ENCODE results near the gene ANXA2.
A peak's percentile ranks its signal among the peaks of the same experiment; 100 is the strongest.
"Not testable (repeated sequence)": the region's sequence is repeated elsewhere in the genome, so short reads cannot be mapped to it uniquely, and the experiment has no call there.

ANXA2 gene

DNA sequence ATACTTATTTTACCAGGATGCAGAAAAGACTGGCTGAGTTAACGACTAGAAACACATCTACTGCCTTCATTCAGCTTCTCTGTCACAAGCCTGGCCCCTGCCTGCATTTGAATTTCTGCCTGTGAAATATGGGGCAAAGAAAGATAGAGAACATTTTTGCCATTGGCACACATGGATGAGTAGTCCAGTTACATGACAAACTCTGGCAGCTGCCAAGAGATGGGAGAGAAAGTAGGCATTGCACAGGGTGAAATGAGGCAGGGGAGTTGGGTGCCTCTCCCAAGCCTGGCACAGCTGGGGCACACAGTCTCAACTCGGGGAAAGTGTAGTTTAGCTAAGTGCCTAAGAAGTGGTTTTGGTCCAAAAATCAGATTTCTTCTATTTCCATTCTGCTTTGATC lies 24.0 kb downstream of the ANXA2 start:
- Mint-ChIP-seq H3K36me3 (ENCODE audit: low read depth) (peaks cover 42% of the 10 kb centered on the region), H3K27me3 (ENCODE audit: low read depth) (no peaks in the 10 kb centered on the region), H3K9me3 (no peaks in the 10 kb centered on the region), H3K27ac (no peak overlapping the region), H3K4me1 (ENCODE audit: low read depth) (peaks cover 26% of the 10 kb centered on the region), H3K4me3 (no peak overlapping the region)

GRCh38 chr15:60373327-60373726 lies 24.5 kb downstream of the ANXA2 start:
- no peaks in the 10 kb centered on the region for H3K9me3 Mint-ChIP-seq
- H3K27me3 Mint-ChIP-seq (ENCODE audit: low read depth): no peaks in the 10 kb centered on the region
- H3K4me3 Mint-ChIP-seq: no peak overlapping the region
- peaks cover 42% of the 10 kb centered on the region for H3K36me3 Mint-ChIP-seq (ENCODE audit: low read depth)
- H3K27ac Mint-ChIP-seq: no peak overlapping the region
- H3K4me1 Mint-ChIP-seq (ENCODE audit: low read depth): peaks cover 26% of the 10 kb centered on the region

DNA sequence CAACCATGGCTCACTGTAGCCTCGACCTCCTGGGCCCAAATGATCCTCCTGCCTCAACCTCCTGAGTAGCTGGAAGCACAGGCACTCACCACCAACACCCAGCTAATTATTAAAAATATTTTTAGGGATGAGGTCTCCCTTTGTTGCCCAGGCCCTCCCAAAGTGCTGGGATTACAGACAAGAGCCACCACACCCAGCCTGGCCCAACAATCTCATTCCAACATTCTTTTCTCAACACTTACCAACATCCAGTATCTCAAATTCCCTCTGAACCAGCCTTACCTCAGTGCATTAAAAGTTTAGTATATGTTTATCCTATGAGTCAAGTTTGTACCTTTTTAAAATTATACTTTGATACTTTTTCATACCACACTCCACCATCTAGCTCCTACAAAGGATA lies 25.0 kb downstream of the ANXA2 start:
- Mint-ChIP-seq H3K27ac (no peak overlapping the region), H3K4me1 (ENCODE audit: low read depth) (peaks cover 26% of the 10 kb centered on the region), H3K27me3 (ENCODE audit: low read depth) (no peaks in the 10 kb centered on the region), H3K36me3 (ENCODE audit: low read depth) (peaks cover 42% of the 10 kb centered on the region), H3K4me3 (no peak overlapping the region), H3K9me3 (no peaks in the 10 kb centered on the region)

- Mint-ChIP-seq H3K4me3 (no peak overlapping the region), H3K4me1 (ENCODE audit: low read depth) (peaks cover 26% of the 10 kb centered on the region), H3K36me3 (ENCODE audit: low read depth) (peaks cover 41% of the 10 kb centered on the region), H3K9me3 (no peaks in the 10 kb centered on the region), H3K27ac (no peak overlapping the region), H3K27me3 (ENCODE audit: low read depth) (no peaks in the 10 kb centered on the region)
These were observed 25.6 kb downstream of the ANXA2 start for GRCh38 chr15:60372227-60372626.

- Mint-ChIP-seq H3K4me3 (no peak overlapping the region), H3K4me1 (ENCODE audit: low read depth) (peaks cover 26% of the 10 kb centered on the region), H3K36me3 (ENCODE audit: low read depth) (peaks cover 38% of the 10 kb centered on the region), H3K27me3 (ENCODE audit: low read depth) (no peaks in the 10 kb centered on the region), H3K27ac (peak overlapping the region; percentile 65), H3K9me3 (no peaks in the 10 kb centered on the region)
These were observed 26.4 kb downstream of the ANXA2 start for GRCh38 chr15:60371175-60372051.

- Mint-ChIP-seq H3K9me3 (no peaks in the 10 kb centered on the region), H3K36me3 (ENCODE audit: low read depth) (peaks cover 36% of the 10 kb centered on the region), H3K4me1 (ENCODE audit: low read depth) (peaks cover 26% of the 10 kb centered on the region), H3K4me3 (no peak overlapping the region), H3K27ac (no peak overlapping the region), H3K27me3 (ENCODE audit: low read depth) (no peaks in the 10 kb centered on the region)
These were observed 27.0 kb downstream of the ANXA2 start for GRCh38 chr15:60370869-60371136.

DNA sequence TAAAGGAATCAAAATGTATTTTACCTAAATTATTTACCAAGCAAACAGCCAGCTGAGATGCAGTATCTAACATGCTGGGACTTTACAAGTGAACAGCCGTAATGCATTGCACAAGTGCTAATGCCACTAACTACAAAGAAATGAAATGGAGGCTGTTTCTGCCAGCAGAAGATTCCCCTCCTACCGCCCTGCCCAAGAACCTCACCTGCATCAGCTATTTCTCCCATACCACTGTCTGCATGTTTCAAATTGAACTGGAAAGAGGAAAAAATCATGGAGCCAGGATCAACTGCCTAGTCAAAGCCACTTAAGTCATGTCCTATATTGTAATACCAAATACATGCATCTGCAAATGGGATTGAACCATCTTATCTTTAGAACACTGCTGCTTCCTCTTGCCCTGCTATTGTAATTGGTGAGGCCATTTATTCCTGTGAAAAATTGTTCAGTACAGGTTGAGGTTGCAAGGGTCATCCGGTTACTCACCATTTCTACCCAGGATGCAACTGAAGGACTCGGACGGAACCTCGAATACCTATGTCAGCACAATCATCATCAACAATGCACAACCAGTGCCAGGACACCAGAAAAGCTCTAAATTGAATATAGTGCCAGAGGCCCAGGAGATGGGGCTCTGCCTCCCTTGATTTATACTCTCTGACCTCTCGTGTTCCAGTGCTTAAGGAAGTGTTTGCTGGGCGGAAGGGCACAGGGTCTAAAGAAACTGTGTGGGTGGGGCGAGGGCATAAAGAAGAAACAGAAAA lies 27.5 kb downstream of the ANXA2 start:
- H3K9me3 Mint-ChIP-seq: no peaks in the 10 kb centered on the region
- no peaks in the 10 kb centered on the region for H3K27me3 Mint-ChIP-seq (ENCODE audit: low read depth)
- H3K36me3 Mint-ChIP-seq (ENCODE audit: low read depth): peaks cover 35% of the 10 kb centered on the region
- no peak overlapping the region for H3K27ac Mint-ChIP-seq
- no peak overlapping the region for H3K4me3 Mint-ChIP-seq
- peaks cover 27% of the 10 kb centered on the region for H3K4me1 Mint-ChIP-seq (ENCODE audit: low read depth)

DNA sequence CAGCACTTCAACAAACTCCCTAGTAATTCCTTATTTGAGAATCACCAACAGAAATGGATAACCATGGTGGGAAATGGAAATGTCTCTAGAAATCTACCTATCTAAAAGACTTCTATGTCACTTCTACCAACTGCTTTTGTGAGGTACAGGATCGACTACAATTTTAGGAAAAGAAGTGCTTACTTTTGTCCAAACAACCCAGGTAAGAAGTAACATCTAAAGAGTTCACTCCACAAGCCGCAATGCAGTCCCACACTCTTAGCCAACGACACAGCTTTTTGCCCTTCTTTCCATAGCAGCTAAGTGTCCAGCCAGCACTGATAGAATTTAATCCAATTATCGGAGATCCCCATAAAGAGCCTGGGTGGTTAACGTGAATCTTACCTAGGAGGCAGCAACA lies 28.1 kb downstream of the ANXA2 start:
- Mint-ChIP-seq H3K27ac (no peak overlapping the region), H3K27me3 (ENCODE audit: low read depth) (no peaks in the 10 kb centered on the region), H3K36me3 (ENCODE audit: low read depth) (peaks cover 36% of the 10 kb centered on the region)

GRCh38 chr15:60364612-60364924 lies 33.2 kb downstream of the ANXA2 start:
- peaks cover 53% of the 10 kb centered on the region for H3K36me3 Mint-ChIP-seq (ENCODE audit: low read depth)
- H3K27me3 Mint-ChIP-seq (ENCODE audit: low read depth): no peaks in the 10 kb centered on the region
- H3K9me3 Mint-ChIP-seq: no peaks in the 10 kb centered on the region
- H3K27ac Mint-ChIP-seq: peak overlapping the region; percentile 9
- peaks cover 36% of the 10 kb centered on the region for H3K4me1 Mint-ChIP-seq (ENCODE audit: low read depth)
- H3K4me3 Mint-ChIP-seq: no peak overlapping the region

More for the DNA sequence above, 28.1 kb downstream of the ANXA2 start:
- Mint-ChIP-seq H3K9me3 (no peaks in the 10 kb centered on the region), H3K4me1 (ENCODE audit: low read depth) (peaks cover 28% of the 10 kb centered on the region), H3K4me3 (no peak overlapping the region)

DNA sequence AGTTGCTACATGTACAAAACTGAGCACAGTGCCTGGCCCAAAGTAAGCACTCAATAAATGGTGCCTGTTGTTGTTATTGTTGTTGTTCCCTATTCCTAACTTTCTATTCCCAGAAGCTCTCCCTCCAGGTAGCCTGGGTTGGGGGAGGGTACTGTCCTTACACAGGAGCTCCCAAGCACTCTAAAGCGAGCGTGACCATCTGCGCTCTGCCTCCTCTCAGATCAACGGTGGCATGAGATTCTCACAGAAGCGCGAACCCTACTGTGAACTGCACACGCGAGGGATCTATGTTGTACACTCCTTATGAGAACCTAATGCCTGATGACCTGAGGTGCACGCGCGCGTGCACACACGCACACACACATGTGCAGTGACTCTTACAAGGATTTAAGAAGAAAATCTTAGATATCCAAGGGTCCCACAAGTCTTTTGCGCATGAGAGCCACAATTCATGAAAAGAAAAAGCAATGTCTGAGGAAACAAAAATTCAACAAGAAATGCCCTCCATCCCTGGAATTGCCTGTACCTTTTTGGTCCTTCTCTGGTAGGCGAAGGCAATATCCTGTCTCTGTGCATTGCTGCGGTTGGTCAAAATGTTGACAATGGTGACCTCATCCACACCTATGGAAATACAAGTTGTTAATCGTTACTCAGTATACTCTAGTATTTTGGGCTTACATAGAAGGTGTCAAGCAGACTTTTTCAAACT lies 33.7 kb downstream of the ANXA2 start:
- no peaks in the 10 kb centered on the region for H3K27me3 Mint-ChIP-seq (ENCODE audit: low read depth)
- peaks cover 37% of the 10 kb centered on the region for H3K4me1 Mint-ChIP-seq (ENCODE audit: low read depth)
- peaks cover 55% of the 10 kb centered on the region for H3K36me3 Mint-ChIP-seq (ENCODE audit: low read depth)
- no peaks in the 10 kb centered on the region for H3K9me3 Mint-ChIP-seq
- no peak overlapping the region for H3K4me3 Mint-ChIP-seq
- H3K27ac Mint-ChIP-seq: peak overlapping the region; percentile 76

DNA sequence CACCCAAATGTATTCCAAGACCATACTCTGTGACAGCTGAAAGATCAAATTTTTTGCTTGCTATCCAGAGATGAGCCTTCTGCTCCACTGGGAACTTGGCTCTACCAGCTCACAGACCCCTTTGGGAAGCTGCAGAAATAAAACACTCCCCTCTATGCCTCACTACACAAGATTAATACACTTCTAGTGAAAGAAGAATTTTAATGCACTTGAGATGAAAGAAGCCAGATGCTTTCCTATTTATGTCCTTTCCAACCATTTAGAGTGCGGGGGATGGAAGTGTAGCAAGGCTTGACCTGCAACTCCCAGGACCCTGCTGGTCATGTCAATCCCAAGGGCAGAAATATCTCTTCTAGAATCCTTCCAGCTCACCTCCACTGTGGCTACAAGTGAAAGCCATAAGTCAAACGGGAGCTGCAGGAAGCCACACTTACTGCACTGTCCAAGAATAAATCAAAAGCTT lies 34.7 kb downstream of the ANXA2 start:
- H3K4me1 Mint-ChIP-seq (ENCODE audit: low read depth): peaks cover 37% of the 10 kb centered on the region
- H3K36me3 Mint-ChIP-seq (ENCODE audit: low read depth): peaks cover 62% of the 10 kb centered on the region
- H3K4me3 Mint-ChIP-seq: peak overlapping the region; percentile 43
- no peaks in the 10 kb centered on the region for H3K9me3 Mint-ChIP-seq
- peak overlapping the region; percentile 93 for H3K27ac Mint-ChIP-seq
- H3K27me3 Mint-ChIP-seq (ENCODE audit: low read depth): no peaks in the 10 kb centered on the region

DNA sequence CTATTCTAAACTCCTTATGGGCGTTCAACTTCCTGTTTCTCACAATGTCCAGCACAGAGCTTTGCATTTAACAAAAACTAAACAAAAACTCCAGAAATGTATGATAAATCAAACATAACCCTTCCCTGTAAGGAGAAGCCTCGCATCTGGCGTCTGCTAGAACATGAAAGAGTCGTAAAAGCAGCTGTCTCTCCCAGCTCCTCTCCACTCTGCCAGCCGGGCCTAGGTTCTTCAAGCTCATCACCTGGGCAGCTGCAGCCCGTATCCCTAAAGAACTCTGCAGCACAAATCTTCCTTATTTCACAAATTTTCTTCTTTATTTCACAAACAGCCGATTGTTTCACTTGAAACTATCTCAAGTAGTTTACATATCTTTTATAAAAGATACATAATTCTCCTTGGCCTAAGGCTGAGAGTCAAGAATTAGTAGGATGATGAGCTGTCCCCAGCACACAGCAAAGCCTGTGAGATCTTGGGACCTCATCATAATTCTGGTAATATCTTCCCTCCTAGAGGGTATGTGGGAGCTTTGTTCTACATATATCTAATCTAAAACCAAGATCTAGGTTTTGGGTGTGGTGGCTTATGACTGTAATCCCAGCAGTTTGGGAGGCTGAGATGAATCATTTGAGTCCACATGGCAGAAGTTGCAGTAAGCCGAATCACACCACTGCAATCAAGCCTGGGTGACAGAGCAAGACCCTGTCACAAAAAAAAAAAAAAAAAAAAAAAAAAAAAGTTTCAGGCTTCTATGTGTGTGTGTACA lies 35.3 kb downstream of the ANXA2 start:
- Mint-ChIP-seq H3K4me1 (ENCODE audit: low read depth) (peaks cover 37% of the 10 kb centered on the region), H3K36me3 (ENCODE audit: low read depth) (peaks cover 62% of the 10 kb centered on the region), H3K27me3 (ENCODE audit: low read depth) (no peaks in the 10 kb centered on the region), H3K4me3 (peak overlapping the region; percentile 57), H3K27ac (peak overlapping the region; percentile 93), H3K9me3 (no peaks in the 10 kb centered on the region)

DNA sequence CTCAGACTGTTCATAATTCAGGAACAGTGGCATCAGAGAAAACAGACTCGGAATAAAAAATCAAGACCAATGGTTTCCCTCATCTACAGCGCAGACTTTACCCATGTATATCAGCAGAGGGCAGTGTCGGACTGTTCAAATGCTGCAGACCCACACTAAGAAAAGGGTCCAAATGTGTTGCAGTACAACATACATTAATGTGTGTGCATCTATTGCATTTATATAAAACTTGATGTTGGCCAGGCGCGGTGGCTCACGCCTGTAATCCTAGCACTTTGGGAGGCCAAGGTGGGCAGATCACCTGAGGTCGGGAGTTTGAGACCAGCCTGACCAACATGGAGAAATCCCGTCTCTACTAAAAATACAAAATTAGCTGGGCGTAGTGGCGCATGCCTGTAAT lies 38.0 kb downstream of the ANXA2 start:
- not testable (repeated sequence) for H3K9me3 Mint-ChIP-seq; H3K27ac Mint-ChIP-seq; H3K4me3 Mint-ChIP-seq; H3K27me3 Mint-ChIP-seq (ENCODE audit: low read depth)
- Mint-ChIP-seq H3K4me1 (ENCODE audit: low read depth) (peaks cover 37% of the 10 kb centered on the region), H3K36me3 (ENCODE audit: low read depth) (peaks cover 79% of the 10 kb centered on the region)

GRCh38 chr15:60358935-60359682 lies 38.7 kb downstream of the ANXA2 start:
- peaks cover under 1% of the 10 kb centered on the region for H3K9me3 Mint-ChIP-seq
- H3K27me3 Mint-ChIP-seq (ENCODE audit: low read depth): no peaks in the 10 kb centered on the region
- H3K27ac Mint-ChIP-seq: no peak overlapping the region
- no peak overlapping the region for H3K4me3 Mint-ChIP-seq
- H3K36me3 Mint-ChIP-seq (ENCODE audit: low read depth): peaks cover 81% of the 10 kb centered on the region
- peaks cover 32% of the 10 kb centered on the region for H3K4me1 Mint-ChIP-seq (ENCODE audit: low read depth)

Data from T-helper 1 cell treated with Interleukin-12 subunit alpha and Interleukin-12 subunit beta and Interleukin-4 antibody, amounts not matched to agents 30 μg/mL and 1 μg/mL, for 36 hours (primary cell).